ENCODE data around the gene TMEM72.

The TMEM72 gene

GRCh38 chr10:44954962-44955361 is 43.8 kb downstream of the TMEM72 start:
- peaks cover 4% of the 10 kb centered on the region for H3K4me1 ChIP-seq (ENCODE audit: control insufficient read depth, insufficient read depth, low read length)
- H3K27me3 ChIP-seq (ENCODE audit: control insufficient read depth, insufficient read depth, low read length) = peaks cover 1% of the 10 kb centered on the region
- no peak overlapping the region for H3K9ac ChIP-seq (ENCODE audit: low read depth, low read length)
- H3K36me3 ChIP-seq (ENCODE audit: control insufficient read depth, insufficient read depth, low read length) = no peaks in the 10 kb centered on the region
- H3K4me3 ChIP-seq (ENCODE audit: low read depth, low read length) = no peak overlapping the region
- no peaks in the 10 kb centered on the region for H3K9me3 ChIP-seq (ENCODE audit: control insufficient read depth, insufficient read depth, low read length)

GRCh38 chr10:44955413-44956070 is 44.4 kb downstream of the TMEM72 start:
- peaks cover 7% of the 10 kb centered on the region for H3K27me3 ChIP-seq (ENCODE audit: control insufficient read depth, insufficient read depth, low read length)
- peaks cover 7% of the 10 kb centered on the region for H3K4me1 ChIP-seq (ENCODE audit: control insufficient read depth, insufficient read depth, low read length)

GRCh38 chr10:44956226-44956625 is 45.1 kb downstream of the TMEM72 start:
- H3K9ac ChIP-seq (ENCODE audit: low read depth, low read length) = no peak overlapping the region
- H3K27me3 ChIP-seq (ENCODE audit: control insufficient read depth, insufficient read depth, low read length) = peaks cover 9% of the 10 kb centered on the region
- no peaks in the 10 kb centered on the region for H3K36me3 ChIP-seq (ENCODE audit: control insufficient read depth, insufficient read depth, low read length)
- peaks cover 7% of the 10 kb centered on the region for H3K4me1 ChIP-seq (ENCODE audit: control insufficient read depth, insufficient read depth, low read length)
- H3K4me3 ChIP-seq (ENCODE audit: low read depth, low read length) = no peak overlapping the region
- H3K9me3 ChIP-seq (ENCODE audit: control insufficient read depth, insufficient read depth, low read length) = no peaks in the 10 kb centered on the region

More at GRCh38 chr10:44955413-44956070, 44.4 kb downstream of the TMEM72 start:
- Histone ChIP-seq H3K36me3 (ENCODE audit: control insufficient read depth, insufficient read depth, low read length) (no peaks in the 10 kb centered on the region), H3K9ac (ENCODE audit: low read depth, low read length) (no peak overlapping the region), H3K4me3 (ENCODE audit: low read depth, low read length) (no peak overlapping the region), H3K9me3 (ENCODE audit: control insufficient read depth, insufficient read depth, low read length) (no peaks in the 10 kb centered on the region)

GRCh38 chr10:44956717-44957706 is 45.9 kb downstream of the TMEM72 start:
- Histone ChIP-seq H3K9me3 (ENCODE audit: control insufficient read depth, insufficient read depth, low read length) (no peaks in the 10 kb centered on the region), H3K36me3 (ENCODE audit: control insufficient read depth, insufficient read depth, low read length) (no peaks in the 10 kb centered on the region), H3K9ac (ENCODE audit: low read depth, low read length) (no peak overlapping the region), H3K4me1 (ENCODE audit: control insufficient read depth, insufficient read depth, low read length) (peaks cover 7% of the 10 kb centered on the region), H3K27me3 (ENCODE audit: control insufficient read depth, insufficient read depth, low read length) (peaks cover 9% of the 10 kb centered on the region), H3K4me3 (ENCODE audit: low read depth, low read length) (no peak overlapping the region)

- peak overlapping the region; percentile 84 for H3K4me3 ChIP-seq (ENCODE audit: low read depth, low read length)
- H3K27me3 ChIP-seq (ENCODE audit: control insufficient read depth, insufficient read depth, low read length) = peaks cover 9% of the 10 kb centered on the region
- H3K9ac ChIP-seq (ENCODE audit: low read depth, low read length) = no peak overlapping the region
- H3K36me3 ChIP-seq (ENCODE audit: control insufficient read depth, insufficient read depth, low read length) = no peaks in the 10 kb centered on the region
- H3K4me1 ChIP-seq (ENCODE audit: control insufficient read depth, insufficient read depth, low read length) = peaks cover 8% of the 10 kb centered on the region
- no peaks in the 10 kb centered on the region for H3K9me3 ChIP-seq (ENCODE audit: control insufficient read depth, insufficient read depth, low read length)
Measured at GRCh38 chr10:44958196-44958897, 47.2 kb downstream of the TMEM72 start.

GRCh38 chr10:44958898-44959246 is 47.7 kb downstream of the TMEM72 start:
- Histone ChIP-seq H3K27me3 (ENCODE audit: control insufficient read depth, insufficient read depth, low read length) (peaks cover 9% of the 10 kb centered on the region), H3K9ac (ENCODE audit: low read depth, low read length) (peak overlapping the region; percentile 93), H3K4me1 (ENCODE audit: control insufficient read depth, insufficient read depth, low read length) (peaks cover 13% of the 10 kb centered on the region), H3K36me3 (ENCODE audit: control insufficient read depth, insufficient read depth, low read length) (no peaks in the 10 kb centered on the region), H3K9me3 (ENCODE audit: control insufficient read depth, insufficient read depth, low read length) (no peaks in the 10 kb centered on the region), H3K4me3 (ENCODE audit: low read depth, low read length) (peak overlapping the region; percentile 84)

- peaks cover 19% of the 10 kb centered on the region for H3K4me1 ChIP-seq (ENCODE audit: control insufficient read depth, insufficient read depth, low read length)
- no peaks in the 10 kb centered on the region for H3K9me3 ChIP-seq (ENCODE audit: control insufficient read depth, insufficient read depth, low read length)
- peak within 1 kb of the TSS; percentile 93 for H3K9ac ChIP-seq (ENCODE audit: low read depth, low read length)
- H3K4me3 ChIP-seq (ENCODE audit: low read depth, low read length) = peak within 1 kb of the TSS; percentile 87
- peaks cover 9% of the 10 kb centered on the region for H3K27me3 ChIP-seq (ENCODE audit: control insufficient read depth, insufficient read depth, low read length)
- no peaks in the 10 kb centered on the region for H3K36me3 ChIP-seq (ENCODE audit: control insufficient read depth, insufficient read depth, low read length)
Measured at GRCh38 chr10:44959247-44960087, 48.3 kb downstream of the TMEM72 start, which contains the start of gene RASSF4. Gene RASSF4, plus strand, starts transcription at chr10:44959802. Its CDS starts 10,401 bp downstream, at chr10:44970203.

- peaks cover 25% of the 10 kb centered on the region for H3K4me1 ChIP-seq (ENCODE audit: control insufficient read depth, insufficient read depth, low read length)
- H3K36me3 ChIP-seq (ENCODE audit: control insufficient read depth, insufficient read depth, low read length) = no peaks in the 10 kb centered on the region
- H3K9ac ChIP-seq (ENCODE audit: low read depth, low read length) = no peak overlapping the region
- peak overlapping the region; percentile 87 for H3K4me3 ChIP-seq (ENCODE audit: low read depth, low read length)
- H3K27me3 ChIP-seq (ENCODE audit: control insufficient read depth, insufficient read depth, low read length) = peaks cover 9% of the 10 kb centered on the region
- H3K9me3 ChIP-seq (ENCODE audit: control insufficient read depth, insufficient read depth, low read length) = no peaks in the 10 kb centered on the region
Measured at GRCh38 chr10:44960088-44960460, 48.9 kb downstream of the TMEM72 start.

GRCh38 chr10:44960482-44961229 is 49.5 kb downstream of the TMEM72 start:
- Histone ChIP-seq H3K9me3 (ENCODE audit: control insufficient read depth, insufficient read depth, low read length) (no peaks in the 10 kb centered on the region), H3K4me1 (ENCODE audit: control insufficient read depth, insufficient read depth, low read length) (peaks cover 31% of the 10 kb centered on the region), H3K4me3 (ENCODE audit: low read depth, low read length) (peak overlapping the region; percentile 87), H3K9ac (ENCODE audit: low read depth, low read length) (no peak overlapping the region), H3K36me3 (ENCODE audit: control insufficient read depth, insufficient read depth, low read length) (no peaks in the 10 kb centered on the region), H3K27me3 (ENCODE audit: control insufficient read depth, insufficient read depth, low read length) (peaks cover 9% of the 10 kb centered on the region)

GRCh38 chr10:44961230-44961571 is 50.1 kb downstream of the TMEM72 start:
- Histone ChIP-seq H3K9me3 (ENCODE audit: control insufficient read depth, insufficient read depth, low read length) (no peaks in the 10 kb centered on the region), H3K4me1 (ENCODE audit: control insufficient read depth, insufficient read depth, low read length) (peaks cover 31% of the 10 kb centered on the region), H3K4me3 (ENCODE audit: low read depth, low read length) (no peak overlapping the region), H3K27me3 (ENCODE audit: control insufficient read depth, insufficient read depth, low read length) (peaks cover 9% of the 10 kb centered on the region), H3K9ac (ENCODE audit: low read depth, low read length) (no peak overlapping the region), H3K36me3 (ENCODE audit: control insufficient read depth, insufficient read depth, low read length) (no peaks in the 10 kb centered on the region)
